Ishikawa (cell line): ENCODE results near the gene EZR.

Experiments used
- CEBPB ChIP-seq: IDR thresholded peaks from 2 replicates; pipeline ENCODE4 v1.6.1; 2012
- CREB1 ChIP-seq: IDR thresholded peaks from 2 replicates; pipeline ENCODE4 v1.6.1; 2012; ENCODE audit warnings: low read depth
- EGR1 ChIP-seq: IDR thresholded peaks from 2 replicates; pipeline ENCODE4 v1.6.1; 2012
- EP300 ChIP-seq: IDR thresholded peaks from 2 replicates; pipeline ENCODE4 v1.6.1; 2012; ENCODE audit warnings: borderline replicate concordance
- FOXM1 ChIP-seq: IDR thresholded peaks from 2 replicates; pipeline ENCODE4 v1.6.1; 2012; ENCODE audit warnings: low read depth, borderline replicate concordance
- NFIC ChIP-seq: IDR thresholded peaks from 2 replicates; pipeline ENCODE4 v1.6.1; 2012
- RAD21 ChIP-seq: IDR thresholded peaks from 2 replicates; pipeline ENCODE4 v1.6.1; 2012; ENCODE audit warnings: low read depth
- TAF1 ChIP-seq: IDR thresholded peaks from 2 replicates; pipeline ENCODE4 v1.6.1; 2012; ENCODE audit warnings: low read depth, mild to moderate bottlenecking
- TCF12 ChIP-seq: IDR thresholded peaks from 2 replicates; pipeline ENCODE4 v1.6.1; 2012; ENCODE audit warnings: low read depth
- TEAD4 ChIP-seq: IDR thresholded peaks from 2 replicates; pipeline ENCODE4 v1.6.1; 2012
- YY1 ChIP-seq: IDR thresholded peaks from 2 replicates; pipeline ENCODE4 v1.6.1; 2012; ENCODE audit warnings: low read depth
- ZBTB7A ChIP-seq: IDR thresholded peaks from 2 replicates; pipeline ENCODE4 v1.6.1; 2012; ENCODE audit warnings: low read depth
- TF ChIP-seq, protein P1 (sequence below): IDR thresholded peaks from 2 replicates; pipeline ENCODE4 v1.6.1; 2012
- TF ChIP-seq, protein P2 (sequence below): IDR thresholded peaks from 2 replicates; pipeline ENCODE4 v1.6.1; 2012; ENCODE audit warnings: low read depth, mild to moderate bottlenecking
- TF ChIP-seq, protein P3 (sequence below): IDR thresholded peaks from 2 replicates; pipeline ENCODE4 v1.6.1; 2012

Gene EZR

DNA sequence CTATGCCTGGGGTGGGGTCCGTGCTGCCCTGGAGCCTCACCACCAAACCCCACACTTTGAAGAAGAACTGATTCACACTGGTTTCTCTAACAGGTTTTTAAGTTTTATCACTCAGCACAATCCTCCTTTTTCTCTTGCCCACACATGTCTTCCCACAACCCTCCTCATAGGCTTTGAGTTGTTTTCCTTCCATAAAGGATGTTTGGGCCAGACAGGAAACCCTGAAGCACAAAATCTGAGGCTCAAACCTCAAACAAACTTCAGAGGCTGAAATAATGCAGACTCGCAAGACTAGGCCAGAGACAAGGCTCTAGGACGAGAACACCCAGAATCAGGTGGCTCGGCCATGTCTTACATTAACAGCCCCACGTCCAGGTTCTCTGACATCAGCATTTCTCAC, 35.3 kb downstream of the EZR start:
- TF ChIP-seq YY1 (no peak), TAF1 (no peak), EP300 (no peak), TCF12 (no peak), FOXM1 (no peak), ZBTB7A (no peak), TEAD4 (no peak)
- TF ChIP-seq, protein P1, sequence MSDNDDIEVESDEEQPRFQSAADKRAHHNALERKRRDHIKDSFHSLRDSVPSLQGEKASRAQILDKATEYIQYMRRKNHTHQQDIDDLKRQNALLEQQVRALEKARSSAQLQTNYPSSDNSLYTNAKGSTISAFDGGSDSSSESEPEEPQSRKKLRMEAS: no peak
- TF ChIP-seq, protein P2, sequence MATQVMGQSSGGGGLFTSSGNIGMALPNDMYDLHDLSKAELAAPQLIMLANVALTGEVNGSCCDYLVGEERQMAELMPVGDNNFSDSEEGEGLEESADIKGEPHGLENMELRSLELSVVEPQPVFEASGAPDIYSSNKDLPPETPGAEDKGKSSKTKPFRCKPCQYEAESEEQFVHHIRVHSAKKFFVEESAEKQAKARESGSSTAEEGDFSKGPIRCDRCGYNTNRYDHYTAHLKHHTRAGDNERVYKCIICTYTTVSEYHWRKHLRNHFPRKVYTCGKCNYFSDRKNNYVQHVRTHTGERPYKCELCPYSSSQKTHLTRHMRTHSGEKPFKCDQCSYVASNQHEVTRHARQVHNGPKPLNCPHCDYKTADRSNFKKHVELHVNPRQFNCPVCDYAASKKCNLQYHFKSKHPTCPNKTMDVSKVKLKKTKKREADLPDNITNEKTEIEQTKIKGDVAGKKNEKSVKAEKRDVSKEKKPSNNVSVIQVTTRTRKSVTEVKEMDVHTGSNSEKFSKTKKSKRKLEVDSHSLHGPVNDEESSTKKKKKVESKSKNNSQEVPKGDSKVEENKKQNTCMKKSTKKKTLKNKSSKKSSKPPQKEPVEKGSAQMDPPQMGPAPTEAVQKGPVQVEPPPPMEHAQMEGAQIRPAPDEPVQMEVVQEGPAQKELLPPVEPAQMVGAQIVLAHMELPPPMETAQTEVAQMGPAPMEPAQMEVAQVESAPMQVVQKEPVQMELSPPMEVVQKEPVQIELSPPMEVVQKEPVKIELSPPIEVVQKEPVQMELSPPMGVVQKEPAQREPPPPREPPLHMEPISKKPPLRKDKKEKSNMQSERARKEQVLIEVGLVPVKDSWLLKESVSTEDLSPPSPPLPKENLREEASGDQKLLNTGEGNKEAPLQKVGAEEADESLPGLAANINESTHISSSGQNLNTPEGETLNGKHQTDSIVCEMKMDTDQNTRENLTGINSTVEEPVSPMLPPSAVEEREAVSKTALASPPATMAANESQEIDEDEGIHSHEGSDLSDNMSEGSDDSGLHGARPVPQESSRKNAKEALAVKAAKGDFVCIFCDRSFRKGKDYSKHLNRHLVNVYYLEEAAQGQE: no peak
- TF ChIP-seq, protein P3, sequence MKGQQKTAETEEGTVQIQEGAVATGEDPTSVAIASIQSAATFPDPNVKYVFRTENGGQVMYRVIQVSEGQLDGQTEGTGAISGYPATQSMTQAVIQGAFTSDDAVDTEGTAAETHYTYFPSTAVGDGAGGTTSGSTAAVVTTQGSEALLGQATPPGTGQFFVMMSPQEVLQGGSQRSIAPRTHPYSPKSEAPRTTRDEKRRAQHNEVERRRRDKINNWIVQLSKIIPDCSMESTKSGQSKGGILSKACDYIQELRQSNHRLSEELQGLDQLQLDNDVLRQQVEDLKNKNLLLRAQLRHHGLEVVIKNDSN: no peak

DNA sequence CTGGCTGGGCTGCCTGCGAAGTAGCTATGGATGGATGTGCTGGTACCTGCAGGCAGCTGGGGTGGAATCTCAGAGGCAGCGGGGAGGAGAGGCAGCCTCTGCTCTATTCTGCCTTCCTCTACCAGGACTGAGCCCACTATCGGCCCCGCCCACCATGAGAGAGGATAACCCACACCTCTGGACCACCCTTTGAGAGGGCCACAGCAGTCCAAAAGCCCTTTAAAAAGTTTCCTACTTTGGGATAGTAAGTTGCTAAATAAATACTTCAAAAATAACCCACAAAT, 36.1 kb downstream of the EZR start:
- TF ChIP-seq EP300: no peak
- TF ChIP-seq YY1: no peak
- TF ChIP-seq, protein P1: no peak
- TF ChIP-seq TAF1: no peak
- TF ChIP-seq TEAD4: no peak
- TF ChIP-seq ZBTB7A: no peak
- TF ChIP-seq, protein P3: no peak
- TF ChIP-seq, protein P2: no peak
- TF ChIP-seq NFIC: no peak
- TF ChIP-seq CREB1: no peak
- no peak for TF ChIP-seq RAD21
- no peak for TF ChIP-seq TCF12
- TF ChIP-seq FOXM1: no peak
- no peak for TF ChIP-seq EGR1
- TF ChIP-seq CEBPB: no peak

DNA sequence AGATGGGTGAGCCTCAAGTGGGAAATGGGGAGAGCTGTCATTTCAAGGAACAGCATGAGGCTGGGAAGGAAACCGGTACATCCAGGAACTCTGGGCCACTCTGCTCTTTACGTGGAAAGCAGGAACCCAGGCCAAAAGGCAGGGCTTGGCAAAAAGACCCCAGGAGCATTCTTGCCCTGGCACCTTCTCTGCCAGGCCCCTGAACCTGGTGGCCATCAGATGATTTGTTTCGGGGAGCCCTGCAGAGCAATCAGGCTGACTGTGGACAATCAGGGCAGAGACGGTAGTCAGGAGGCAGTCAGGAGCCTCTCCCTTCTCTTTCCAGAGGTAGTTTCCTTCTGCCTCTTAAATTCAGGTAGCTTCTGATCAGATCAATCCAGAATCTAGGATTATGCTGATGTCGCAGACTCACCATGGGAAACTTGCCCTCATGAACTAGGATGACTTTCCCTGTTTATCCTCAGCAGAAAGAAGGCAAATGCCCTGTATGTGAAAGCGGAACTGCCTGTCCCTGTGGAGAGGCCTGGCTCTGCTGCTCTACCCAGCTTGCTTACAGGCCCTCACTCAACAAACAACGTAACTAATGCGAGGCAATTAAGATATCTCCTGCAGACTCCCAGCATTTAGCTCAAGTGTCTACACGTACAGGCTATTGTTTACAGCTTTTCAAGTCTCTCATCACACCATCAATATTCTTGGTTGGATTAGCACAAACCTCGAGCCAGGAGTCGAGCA, 36.6 kb downstream of the EZR start:
- TF ChIP-seq ZBTB7A (no peak), EGR1 (no peak), YY1 (no peak), EP300 (no peak), CEBPB (no peak), FOXM1 (no peak), RAD21 (no peak), TCF12 (no peak), NFIC (no peak), CREB1 (no peak), TEAD4 (no peak), TAF1 (no peak)
- TF ChIP-seq, protein P2: no peak
- TF ChIP-seq, protein P3: no peak
- TF ChIP-seq, protein P1: no peak
